ENCODE data around the gene GALNT11. TPM values are rescaled to one million over a fixed set of nuclear protein-coding genes. Genes with fewer than 3 reads are reported as not detected.

GALNT11 gene
- total and polyA plus RNA-seq, 9 donors, result 20.1 to 57.6 (median 34.3) TPM

GRCh38 chr7:152095771-152096170 is 70.3 kb downstream of the GALNT11 start:
- DNase-seq, result no peak
- no peaks in the 10 kb centered on the region for H3K9me3 ChIP-seq
- no peaks in the 10 kb centered on the region for H3K36me3 ChIP-seq
- H3K27me3 ChIP-seq, result no peaks in the 10 kb centered on the region
- TF ChIP-seq, protein P1, sequence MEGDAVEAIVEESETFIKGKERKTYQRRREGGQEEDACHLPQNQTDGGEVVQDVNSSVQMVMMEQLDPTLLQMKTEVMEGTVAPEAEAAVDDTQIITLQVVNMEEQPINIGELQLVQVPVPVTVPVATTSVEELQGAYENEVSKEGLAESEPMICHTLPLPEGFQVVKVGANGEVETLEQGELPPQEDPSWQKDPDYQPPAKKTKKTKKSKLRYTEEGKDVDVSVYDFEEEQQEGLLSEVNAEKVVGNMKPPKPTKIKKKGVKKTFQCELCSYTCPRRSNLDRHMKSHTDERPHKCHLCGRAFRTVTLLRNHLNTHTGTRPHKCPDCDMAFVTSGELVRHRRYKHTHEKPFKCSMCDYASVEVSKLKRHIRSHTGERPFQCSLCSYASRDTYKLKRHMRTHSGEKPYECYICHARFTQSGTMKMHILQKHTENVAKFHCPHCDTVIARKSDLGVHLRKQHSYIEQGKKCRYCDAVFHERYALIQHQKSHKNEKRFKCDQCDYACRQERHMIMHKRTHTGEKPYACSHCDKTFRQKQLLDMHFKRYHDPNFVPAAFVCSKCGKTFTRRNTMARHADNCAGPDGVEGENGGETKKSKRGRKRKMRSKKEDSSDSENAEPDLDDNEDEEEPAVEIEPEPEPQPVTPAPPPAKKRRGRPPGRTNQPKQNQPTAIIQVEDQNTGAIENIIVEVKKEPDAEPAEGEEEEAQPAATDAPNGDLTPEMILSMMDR (IDR thresholded peaks at IDR 0.05), result no peak
- no peak for TF ChIP-seq POLR2A (IDR thresholded peaks at IDR 0.05)
- TF ChIP-seq EP300 (IDR thresholded peaks at IDR 0.05), result no peak
- H3K4me1 ChIP-seq (ENCODE audit: insufficient read depth), result no peaks in the 10 kb centered on the region
- intact Hi-C loops (cut with DNase I), result no loop called here
- WGBS, 3 donors, result 84 to 87% (median 84%) methylated on average over 1 of the region's 1 CpG
- H3K4me3 ChIP-seq, result no peak overlapping the region
- no peak overlapping the region for H3K27ac ChIP-seq

DNA sequence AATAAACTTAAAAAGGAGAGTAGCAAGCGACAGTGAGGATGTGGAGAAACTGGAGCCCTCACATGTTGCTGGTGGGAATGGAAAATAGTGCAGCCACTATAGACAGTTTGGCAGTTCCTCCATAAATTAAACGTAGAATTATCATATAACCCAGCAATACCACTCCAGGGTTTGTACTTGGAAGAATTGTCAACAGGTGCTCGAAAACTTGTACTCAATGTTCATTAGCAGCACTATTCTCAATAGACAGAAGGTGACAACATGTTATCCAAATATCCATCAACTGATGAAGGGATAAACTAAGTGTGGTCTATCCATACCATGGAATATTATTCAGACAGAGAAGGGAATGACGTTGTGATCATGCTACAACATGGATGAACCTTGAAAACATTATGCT is 71.9 kb downstream of the GALNT11 start:
- no peak for DNase-seq
- no peaks in the 10 kb centered on the region for H3K27me3 ChIP-seq
- no peak for TF ChIP-seq EP300 (IDR thresholded peaks at IDR 0.05)
- no peak for TF ChIP-seq POLR2A (IDR thresholded peaks at IDR 0.05)
- TF ChIP-seq, protein P1 (IDR thresholded peaks at IDR 0.05), result no peak
- no peaks in the 10 kb centered on the region for H3K36me3 ChIP-seq
- H3K27ac ChIP-seq, result no peak overlapping the region
- no peaks in the 10 kb centered on the region for H3K9me3 ChIP-seq
- 94 to 96% (median 94%) methylated on average over 4 of the region's 4 CpGs for WGBS, 3 donors
- intact Hi-C loops (cut with DNase I), result no loop called here
- H3K4me3 ChIP-seq, result no peak overlapping the region
- H3K4me1 ChIP-seq (ENCODE audit: insufficient read depth), result no peaks in the 10 kb centered on the region

- H3K4me3 ChIP-seq, result no peak overlapping the region
- H3K27me3 ChIP-seq, result no peaks in the 10 kb centered on the region
- no peaks in the 10 kb centered on the region for H3K36me3 ChIP-seq
- no peak for DNase-seq
- TF ChIP-seq EP300 (IDR thresholded peaks at IDR 0.05) (no peak), POLR2A (IDR thresholded peaks at IDR 0.05) (no peak)
- TF ChIP-seq, protein P1 (IDR thresholded peaks at IDR 0.05), result no peak
- 80 to 87% (median 86%) methylated on average over 7 of the region's 7 CpGs for WGBS, 3 donors
- H3K9me3 ChIP-seq, result no peaks in the 10 kb centered on the region
- H3K4me1 ChIP-seq (ENCODE audit: insufficient read depth), result no peaks in the 10 kb centered on the region
- intact Hi-C loops (cut with DNase I), result no loop called here
- no peak overlapping the region for H3K27ac ChIP-seq
Observed at GRCh38 chr7:152103066-152103465, 77.6 kb downstream of the GALNT11 start.

GRCh38 chr7:152103691-152104090 is 78.2 kb downstream of the GALNT11 start:
- H3K4me3 ChIP-seq, result no peak overlapping the region
- intact Hi-C loops (cut with DNase I), result no loop called here
- no peak overlapping the region for H3K27ac ChIP-seq
- no peaks in the 10 kb centered on the region for H3K36me3 ChIP-seq
- no peaks in the 10 kb centered on the region for H3K4me1 ChIP-seq (ENCODE audit: insufficient read depth)
- H3K9me3 ChIP-seq, result no peaks in the 10 kb centered on the region
- no peaks in the 10 kb centered on the region for H3K27me3 ChIP-seq
- TF ChIP-seq POLR2A (IDR thresholded peaks at IDR 0.05) (no peak), EP300 (IDR thresholded peaks at IDR 0.05) (no peak)
- TF ChIP-seq, protein P1 (IDR thresholded peaks at IDR 0.05), result no peak
- DNase-seq, result no peak
- WGBS, 3 donors, result 72 to 80% (median 78%) methylated on average over 5 of the region's 5 CpGs
